ENCODE data around the gene AVPR2.

Gene AVPR2

DNA sequence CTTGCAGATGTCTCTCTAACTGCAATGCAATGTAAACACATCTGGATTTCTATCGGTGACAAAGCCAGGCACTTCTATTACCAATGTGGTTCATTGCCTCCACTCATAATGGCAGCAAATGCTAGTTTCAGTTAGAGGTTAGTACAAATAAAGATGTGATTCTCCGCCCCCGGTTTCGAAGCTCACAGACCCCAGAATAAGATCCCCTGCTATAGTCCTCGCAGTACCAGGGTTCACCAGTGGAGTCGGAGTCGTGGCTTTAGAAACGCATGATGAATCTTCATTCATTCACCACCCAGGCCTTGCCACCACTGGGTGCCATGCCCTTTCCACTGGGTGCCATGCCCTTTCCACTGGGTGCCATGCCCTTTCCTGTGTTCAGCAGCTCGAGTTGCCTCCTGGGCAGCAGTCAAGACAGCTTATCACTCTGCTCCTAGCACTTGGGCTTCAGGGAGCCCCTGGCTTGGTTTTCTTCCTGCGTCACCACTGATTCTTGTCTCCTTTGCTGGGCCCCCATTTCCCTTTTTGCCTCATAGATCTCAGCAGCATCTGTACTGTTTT, 33.8 kb downstream of the AVPR2 start:
- Histone ChIP-seq H3K4me3 (ENCODE audit: low read length) (no peak overlapping the region), H4K20me1 (ENCODE audit: insufficient read depth, low read length) (no peaks in the 10 kb centered on the region), H3K36me3 (replicated peaks; ENCODE audit: insufficient read depth, low read length) (no peaks in the 10 kb centered on the region), H3F3A (ENCODE audit: insufficient read depth, low read length) (no peaks in the 10 kb centered on the region), H2AFZ (ENCODE audit: low read length) (no peak overlapping the region), H3K9me2 (replicated peaks; ENCODE audit: insufficient read depth, low read length) (no peaks in the 10 kb centered on the region), H3K27me3 (replicated peaks; ENCODE audit: insufficient read depth, low read length) (no peaks in the 10 kb centered on the region), H3K4me1 (ENCODE audit: low read length) (no peaks in the 10 kb centered on the region), H3K27ac (ENCODE audit: low read length) (no peak overlapping the region), H3K4me2 (ENCODE audit: low read depth, low read length) (no peak overlapping the region), H3K79me2 (ENCODE audit: low read length) (peaks cover 12% of the 10 kb centered on the region), H3K9ac (ENCODE audit: low read length) (no peak overlapping the region), H3K9me3 (replicated peaks; ENCODE audit: insufficient read depth, low read length) (no peaks in the 10 kb centered on the region)
- no peak for TF ChIP-seq EZH2phosphoT487 (IDR thresholded peaks at IDR 0.05; ENCODE audit: low read length)
- no peak for TF ChIP-seq EZH2 (optimal IDR thresholded peaks at IDR 0.05; ENCODE audit: low read depth, low read length)
- TF ChIP-seq, protein P1, sequence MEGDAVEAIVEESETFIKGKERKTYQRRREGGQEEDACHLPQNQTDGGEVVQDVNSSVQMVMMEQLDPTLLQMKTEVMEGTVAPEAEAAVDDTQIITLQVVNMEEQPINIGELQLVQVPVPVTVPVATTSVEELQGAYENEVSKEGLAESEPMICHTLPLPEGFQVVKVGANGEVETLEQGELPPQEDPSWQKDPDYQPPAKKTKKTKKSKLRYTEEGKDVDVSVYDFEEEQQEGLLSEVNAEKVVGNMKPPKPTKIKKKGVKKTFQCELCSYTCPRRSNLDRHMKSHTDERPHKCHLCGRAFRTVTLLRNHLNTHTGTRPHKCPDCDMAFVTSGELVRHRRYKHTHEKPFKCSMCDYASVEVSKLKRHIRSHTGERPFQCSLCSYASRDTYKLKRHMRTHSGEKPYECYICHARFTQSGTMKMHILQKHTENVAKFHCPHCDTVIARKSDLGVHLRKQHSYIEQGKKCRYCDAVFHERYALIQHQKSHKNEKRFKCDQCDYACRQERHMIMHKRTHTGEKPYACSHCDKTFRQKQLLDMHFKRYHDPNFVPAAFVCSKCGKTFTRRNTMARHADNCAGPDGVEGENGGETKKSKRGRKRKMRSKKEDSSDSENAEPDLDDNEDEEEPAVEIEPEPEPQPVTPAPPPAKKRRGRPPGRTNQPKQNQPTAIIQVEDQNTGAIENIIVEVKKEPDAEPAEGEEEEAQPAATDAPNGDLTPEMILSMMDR (IDR thresholded peaks at IDR 0.05; ENCODE audit: low read length), result no peak
- DNase-seq, result no peak

DNA sequence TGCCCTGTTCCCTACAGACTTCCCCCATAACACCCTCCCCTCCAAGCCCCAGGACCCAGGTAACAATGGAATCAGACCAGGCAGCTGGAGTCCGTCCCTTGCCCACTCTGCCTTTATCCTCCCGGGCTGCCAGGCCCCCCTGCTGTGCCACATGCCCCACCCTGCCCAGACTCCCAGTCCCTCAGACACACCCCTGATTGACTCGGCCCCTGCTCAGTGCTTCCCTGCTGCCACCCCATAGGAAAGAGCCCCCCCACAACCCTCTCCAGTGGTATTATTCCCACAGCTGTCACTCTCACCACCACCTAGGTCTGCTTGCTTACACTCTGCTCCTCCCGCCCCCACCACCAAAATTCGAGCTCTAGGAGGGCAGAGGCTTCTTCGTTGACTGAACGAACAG, 35.1 kb downstream of the AVPR2 start:
- H3K9me2 ChIP-seq (replicated peaks; ENCODE audit: insufficient read depth, low read length), result no peaks in the 10 kb centered on the region
- H3K4me2 ChIP-seq (ENCODE audit: low read depth, low read length), result no peak overlapping the region
- H3K79me2 ChIP-seq (ENCODE audit: low read length), result peaks cover 10% of the 10 kb centered on the region; the same call in 1 of the 2 replicates
- no peaks in the 10 kb centered on the region for H3K4me1 ChIP-seq (ENCODE audit: low read length)
- no peaks in the 10 kb centered on the region for H3F3A ChIP-seq (ENCODE audit: insufficient read depth, low read length)
- H3K4me3 ChIP-seq (ENCODE audit: low read length), result no peak overlapping the region
- no peaks in the 10 kb centered on the region for H3K9me3 ChIP-seq (replicated peaks; ENCODE audit: insufficient read depth, low read length)
- H3K36me3 ChIP-seq (replicated peaks; ENCODE audit: insufficient read depth, low read length), result no peaks in the 10 kb centered on the region
- H3K27me3 ChIP-seq (replicated peaks; ENCODE audit: insufficient read depth, low read length), result no peaks in the 10 kb centered on the region
- TF ChIP-seq EZH2 (optimal IDR thresholded peaks at IDR 0.05; ENCODE audit: low read depth, low read length) (no peak), EZH2phosphoT487 (IDR thresholded peaks at IDR 0.05; ENCODE audit: low read length) (no peak)
- H3K27ac ChIP-seq (ENCODE audit: low read length), result no peak overlapping the region
- no peak overlapping the region for H2AFZ ChIP-seq (ENCODE audit: low read length)
- H3K9ac ChIP-seq (ENCODE audit: low read length), result no peak overlapping the region
- H4K20me1 ChIP-seq (ENCODE audit: insufficient read depth, low read length), result no peaks in the 10 kb centered on the region
- DNase-seq, result no peak

DNA sequence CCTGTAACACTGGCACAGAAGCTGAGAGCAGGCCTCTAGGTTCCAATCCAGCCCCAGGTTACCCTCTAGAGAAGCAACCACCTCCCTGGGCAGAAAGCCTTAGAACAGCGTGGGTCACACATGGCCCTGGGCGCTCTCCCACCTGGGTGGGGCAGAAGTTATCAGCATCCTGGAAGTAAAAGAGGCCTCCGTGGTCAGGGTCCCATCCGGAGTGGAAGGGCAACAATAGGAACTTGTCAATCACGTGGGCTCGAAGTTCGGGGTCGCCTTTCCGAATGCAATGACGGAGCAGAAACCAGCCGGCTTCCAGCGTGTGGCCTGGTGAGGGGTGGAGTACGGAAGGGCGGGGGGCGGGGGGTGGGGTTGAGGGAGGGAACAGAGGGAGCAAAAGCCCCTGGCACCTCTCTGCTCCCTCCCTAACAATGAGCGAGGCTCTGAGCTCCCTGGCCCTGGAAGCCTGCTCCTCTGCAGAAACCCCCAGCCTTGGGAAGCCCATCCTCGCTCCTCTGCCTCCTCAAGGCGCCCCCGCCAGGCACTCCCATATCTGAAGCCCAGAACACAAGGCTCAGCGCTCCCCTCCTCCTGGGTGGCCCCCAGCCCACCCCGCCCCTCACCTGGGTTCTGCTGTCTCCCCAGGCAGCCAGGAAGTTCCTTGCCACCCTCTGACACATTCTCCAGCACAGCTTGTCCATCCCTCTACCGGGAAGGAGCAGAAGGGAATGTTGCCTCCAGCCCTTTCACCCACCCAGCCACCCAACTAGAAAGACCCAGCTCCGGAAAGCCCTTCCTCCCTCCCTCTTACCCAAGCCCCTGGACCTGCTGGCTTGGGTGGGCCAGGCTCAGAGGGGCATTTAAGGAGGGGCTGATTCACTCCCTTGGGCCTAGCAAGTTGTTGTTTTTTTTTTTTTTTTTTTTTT, 37.1 kb downstream of the AVPR2 start:
- no peak overlapping the region for H3K4me3 ChIP-seq (ENCODE audit: low read length)

More for the DNA sequence above, 37.1 kb downstream of the AVPR2 start:
- Histone ChIP-seq H3K9ac (ENCODE audit: low read length) (no peak overlapping the region), H3F3A (ENCODE audit: insufficient read depth, low read length) (no peaks in the 10 kb centered on the region), H3K79me2 (ENCODE audit: low read length) (peaks cover 10% of the 10 kb centered on the region; the same call in 1 of the 2 replicates), H3K36me3 (replicated peaks; ENCODE audit: insufficient read depth, low read length) (no peaks in the 10 kb centered on the region), H3K9me2 (replicated peaks; ENCODE audit: insufficient read depth, low read length) (no peaks in the 10 kb centered on the region), H4K20me1 (ENCODE audit: insufficient read depth, low read length) (no peaks in the 10 kb centered on the region), H3K4me1 (ENCODE audit: low read length) (no peaks in the 10 kb centered on the region), H2AFZ (ENCODE audit: low read length) (no peak overlapping the region), H3K27ac (ENCODE audit: low read length) (no peak overlapping the region), H3K27me3 (replicated peaks; ENCODE audit: insufficient read depth, low read length) (no peaks in the 10 kb centered on the region), H3K4me2 (ENCODE audit: low read depth, low read length) (no peak overlapping the region), H3K9me3 (replicated peaks; ENCODE audit: insufficient read depth, low read length) (no peaks in the 10 kb centered on the region)
- TF ChIP-seq, protein P1 (IDR thresholded peaks at IDR 0.05; ENCODE audit: low read length), result no peak
- no peak for TF ChIP-seq EZH2 (optimal IDR thresholded peaks at IDR 0.05; ENCODE audit: low read depth, low read length)
- TF ChIP-seq EZH2phosphoT487 (IDR thresholded peaks at IDR 0.05; ENCODE audit: low read length), result no peak
- DNase-seq, result no peak
